Measurements from ENCODE around the gene CACNA1E.

The CACNA1E gene

DNA sequence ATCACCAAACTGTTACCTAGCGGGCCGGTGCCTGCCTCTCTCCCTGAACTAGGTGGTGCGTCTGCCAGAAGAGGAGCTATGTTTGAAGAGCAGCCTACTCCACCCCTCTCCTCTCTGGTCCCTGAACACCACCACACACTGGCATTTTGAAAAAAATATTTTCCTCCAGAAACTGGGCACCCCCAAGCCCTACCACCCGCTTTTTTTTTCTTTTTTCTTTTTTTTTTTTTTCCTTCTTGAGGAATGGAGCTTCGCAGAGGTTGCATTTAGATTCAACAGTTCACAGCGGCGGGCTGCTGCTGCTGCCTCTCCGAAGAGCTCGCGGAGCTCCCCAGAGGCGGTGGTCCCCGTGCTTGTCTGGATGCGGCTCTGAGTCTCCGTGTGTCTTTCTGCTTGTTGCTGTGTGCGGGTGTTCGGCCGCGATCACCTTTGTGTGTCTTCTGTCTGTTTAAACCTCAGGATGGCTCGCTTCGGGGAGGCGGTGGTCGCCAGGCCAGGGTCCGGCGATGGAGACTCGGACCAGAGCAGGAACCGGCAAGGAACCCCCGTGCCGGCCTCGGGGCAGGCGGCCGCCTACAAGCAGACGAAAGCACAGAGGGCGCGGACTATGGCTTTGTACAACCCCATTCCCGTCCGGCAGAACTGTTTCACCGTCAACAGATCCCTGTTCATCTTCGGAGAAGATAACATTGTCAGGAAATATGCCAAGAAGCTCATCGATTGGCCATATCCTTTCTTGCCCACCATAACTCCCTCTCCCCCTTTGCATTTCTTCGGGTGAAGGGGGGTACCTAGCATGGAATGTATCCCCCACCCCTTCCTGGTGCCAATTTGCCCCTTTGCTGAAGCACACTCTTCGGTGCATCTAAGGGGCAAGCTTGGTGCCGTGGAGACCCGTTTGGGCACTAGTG lies at the start of gene CACNA1E:
CACNA1E (plus strand) TSS at position 233 of the 911 bp plus-strand sequence; CDS start at position 461, 228 bp downstream.
- ATAC-seq (no peak), DNase-seq (no peak)
- no peak within 1 kb of the TSS for H3K27ac Mint-ChIP-seq
- no peaks in the 10 kb centered on the region for H3K9me3 Mint-ChIP-seq
- no peaks in the 10 kb centered on the region for H3K36me3 Mint-ChIP-seq (ENCODE audit: low read depth)
- H3K4me3 Mint-ChIP-seq, result peak within 1 kb of the TSS; percentile 39
- H3K27me3 Mint-ChIP-seq, result peaks cover 68% of the 10 kb centered on the region
- peaks cover 12% of the 10 kb centered on the region for H3K4me1 Mint-ChIP-seq

- Mint-ChIP-seq H3K27me3 (peaks cover 22% of the 10 kb centered on the region), H3K4me1 (no peaks in the 10 kb centered on the region), H3K4me3 (no peak overlapping the region), H3K27ac (no peak overlapping the region), H3K36me3 (ENCODE audit: low read depth) (no peaks in the 10 kb centered on the region), H3K9me3 (no peaks in the 10 kb centered on the region)
- no peak for DNase-seq
- no peak for ATAC-seq
Observed at GRCh38 chr1:181433931-181434330, 49.4 kb upstream of the CACNA1E start.

DNA sequence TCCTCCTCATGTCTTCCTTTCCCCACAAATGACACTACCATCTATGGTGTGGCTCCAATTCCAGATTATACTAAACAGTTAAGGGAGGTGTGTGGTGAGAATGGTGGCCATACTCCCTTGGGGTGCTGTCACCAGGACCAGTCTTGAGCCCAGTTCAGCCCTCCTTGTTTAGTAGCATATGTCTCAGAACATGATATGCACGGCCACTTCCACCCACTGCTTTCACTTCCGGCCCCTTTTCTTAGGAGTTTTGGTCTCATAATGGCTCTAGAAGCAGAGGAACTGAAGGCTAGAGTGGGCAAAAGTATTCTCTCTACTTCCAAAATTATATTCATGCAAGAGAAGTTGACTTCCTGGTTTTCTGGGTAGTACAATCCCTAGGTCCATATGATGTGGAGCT lies 45.3 kb upstream of the CACNA1E start:
- Mint-ChIP-seq H3K4me1 (no peaks in the 10 kb centered on the region), H3K4me3 (no peak overlapping the region), H3K27ac (no peak overlapping the region), H3K9me3 (no peaks in the 10 kb centered on the region), H3K27me3 (peaks cover 22% of the 10 kb centered on the region), H3K36me3 (ENCODE audit: low read depth) (no peaks in the 10 kb centered on the region)
- ATAC-seq, result no peak
- no peak for DNase-seq

DNA sequence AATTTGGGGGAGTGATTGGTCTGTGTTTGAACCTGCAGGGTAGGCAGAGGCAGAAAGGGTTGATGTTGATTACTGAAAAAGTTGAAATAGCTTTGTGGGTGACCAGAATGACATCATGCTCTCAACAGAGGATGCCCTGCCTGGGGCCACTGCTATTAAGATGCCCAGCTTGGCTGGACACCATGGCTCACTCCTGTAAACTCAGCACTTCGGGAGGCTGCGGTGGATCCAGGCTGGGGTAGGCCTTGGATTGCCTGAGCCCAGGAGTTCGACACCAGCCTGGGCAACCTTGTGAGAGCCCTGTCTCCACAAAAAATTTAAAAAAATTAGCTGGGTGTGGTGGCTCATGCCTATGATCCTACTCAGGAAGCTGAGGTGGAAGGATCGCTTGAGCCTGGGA lies 42.8 kb upstream of the CACNA1E start:
- no peak for DNase-seq
- ATAC-seq, result no peak
- Mint-ChIP-seq H3K36me3 (ENCODE audit: low read depth) (no peaks in the 10 kb centered on the region), H3K4me1 (no peaks in the 10 kb centered on the region), H3K27ac (no peak overlapping the region), H3K9me3 (no peaks in the 10 kb centered on the region), H3K27me3 (peaks cover 16% of the 10 kb centered on the region), H3K4me3 (no peak overlapping the region)

- ATAC-seq, result peak; percentile 33
- Mint-ChIP-seq H3K9me3 (no peaks in the 10 kb centered on the region), H3K36me3 (ENCODE audit: low read depth) (no peaks in the 10 kb centered on the region), H3K27me3 (peaks cover 4% of the 10 kb centered on the region), H3K4me3 (no peak overlapping the region), H3K4me1 (no peaks in the 10 kb centered on the region), H3K27ac (no peak overlapping the region)
- DNase-seq, result no peak
Observed at GRCh38 chr1:181442181-181442525, 41.2 kb upstream of the CACNA1E start.

DNA sequence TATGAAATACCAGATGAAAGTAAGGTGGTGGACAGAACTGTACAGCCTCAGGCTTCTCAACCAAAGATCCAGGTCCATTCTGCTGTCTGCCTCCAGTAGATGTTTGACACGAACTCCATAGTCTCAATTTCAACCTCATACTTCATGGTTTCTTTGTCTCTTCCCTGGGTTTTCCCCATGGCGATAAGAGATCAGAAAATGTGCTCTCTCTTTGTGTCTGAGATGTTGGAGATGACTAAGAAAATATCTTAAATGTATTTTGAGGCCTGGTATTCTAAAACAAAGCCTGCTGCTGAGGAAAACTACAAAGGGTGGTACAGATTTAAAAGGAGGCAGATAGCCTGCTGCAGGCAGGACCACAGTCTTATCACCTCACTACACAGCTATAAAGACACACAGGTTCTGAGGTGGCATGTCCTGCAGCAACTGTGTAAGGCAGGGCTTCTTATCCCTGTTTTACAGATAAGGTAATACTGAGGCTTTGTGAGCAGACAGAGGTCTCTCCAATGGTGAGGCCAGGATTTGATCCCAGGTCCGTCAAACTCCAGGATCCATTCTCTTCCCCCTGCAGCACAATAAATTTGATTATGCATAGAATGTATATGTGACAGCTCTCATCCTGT lies 40.0 kb upstream of the CACNA1E start:
- Mint-ChIP-seq H3K4me3 (no peak overlapping the region), H3K36me3 (ENCODE audit: low read depth) (no peaks in the 10 kb centered on the region), H3K9me3 (no peaks in the 10 kb centered on the region), H3K27ac (no peak overlapping the region), H3K4me1 (no peaks in the 10 kb centered on the region), H3K27me3 (peaks cover 4% of the 10 kb centered on the region)
- DNase-seq, result no peak
- no peak for ATAC-seq

- Mint-ChIP-seq H3K27ac (no peak overlapping the region), H3K4me1 (no peaks in the 10 kb centered on the region), H3K36me3 (ENCODE audit: low read depth) (no peaks in the 10 kb centered on the region), H3K4me3 (no peak overlapping the region), H3K27me3 (peaks cover 6% of the 10 kb centered on the region), H3K9me3 (no peaks in the 10 kb centered on the region)
- ATAC-seq, result no peak
- DNase-seq, result no peak
Observed at GRCh38 chr1:181445436-181445835, 37.9 kb upstream of the CACNA1E start.

DNA sequence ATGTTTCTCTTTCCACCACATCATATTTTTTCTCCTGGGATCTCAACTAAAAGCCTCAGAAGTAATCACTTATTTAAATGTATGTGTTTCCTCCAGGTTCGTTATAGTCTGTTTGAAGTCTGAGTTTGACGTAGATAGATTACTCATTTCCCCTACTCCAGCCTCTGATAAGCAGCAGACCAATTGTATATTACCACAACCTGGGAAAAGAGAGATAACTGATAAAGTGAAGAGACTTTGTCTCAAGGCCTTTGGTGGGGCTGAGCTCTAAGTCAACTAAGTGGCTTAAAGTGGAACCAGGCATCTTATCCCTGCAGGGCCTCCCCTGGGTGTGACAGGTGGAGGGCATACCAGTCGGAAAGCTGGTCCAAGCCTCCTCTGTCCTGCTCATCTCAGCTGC lies 34.9 kb upstream of the CACNA1E start:
- DNase-seq (no peak), ATAC-seq (no peak)
- H3K27ac Mint-ChIP-seq, result no peak overlapping the region
- H3K4me1 Mint-ChIP-seq, result no peaks in the 10 kb centered on the region
- H3K27me3 Mint-ChIP-seq, result peaks cover 6% of the 10 kb centered on the region
- no peak overlapping the region for H3K4me3 Mint-ChIP-seq
- H3K36me3 Mint-ChIP-seq (ENCODE audit: low read depth), result no peaks in the 10 kb centered on the region
- no peaks in the 10 kb centered on the region for H3K9me3 Mint-ChIP-seq

DNA sequence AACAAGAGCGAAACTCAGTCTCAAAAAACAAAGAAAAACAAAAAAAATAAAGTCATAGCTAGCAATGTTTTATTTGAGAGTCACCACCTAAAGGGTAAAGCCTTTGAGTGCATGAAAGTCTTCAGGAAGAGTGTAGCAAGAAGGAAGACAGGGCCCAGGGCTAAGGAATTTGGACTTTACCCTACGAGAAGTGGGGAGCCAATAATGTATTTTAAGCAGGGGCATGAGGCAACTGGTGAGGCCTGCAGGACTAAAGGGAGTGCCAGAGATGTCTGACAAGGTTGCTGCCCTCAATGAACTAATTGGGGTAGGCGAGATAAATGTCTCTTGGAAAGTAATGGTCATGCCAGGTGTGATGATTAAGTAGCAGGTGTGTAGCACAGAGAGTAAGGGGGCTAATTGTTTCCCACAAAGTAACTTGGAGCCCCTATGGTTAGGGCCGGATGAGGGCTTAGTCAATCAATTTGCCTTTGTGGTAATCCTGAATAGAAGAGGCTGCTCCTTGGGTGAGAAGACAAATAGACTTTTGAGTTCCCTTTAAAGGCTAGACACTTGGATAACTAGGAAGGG lies 31.6 kb upstream of the CACNA1E start:
- peaks cover 6% of the 10 kb centered on the region for H3K27me3 Mint-ChIP-seq
- no peaks in the 10 kb centered on the region for H3K9me3 Mint-ChIP-seq
- no peaks in the 10 kb centered on the region for H3K36me3 Mint-ChIP-seq (ENCODE audit: low read depth)
- no peak overlapping the region for H3K4me3 Mint-ChIP-seq
- ATAC-seq (no peak), DNase-seq (no peak)
- H3K4me1 Mint-ChIP-seq, result no peaks in the 10 kb centered on the region
- no peak overlapping the region for H3K27ac Mint-ChIP-seq

- H3K9me3 Mint-ChIP-seq, result peaks cover 4% of the 10 kb centered on the region
- no peaks in the 10 kb centered on the region for H3K36me3 Mint-ChIP-seq (ENCODE audit: low read depth)
- H3K4me3 Mint-ChIP-seq, result no peak overlapping the region
- DNase-seq (no peak), ATAC-seq (no peak)
- H3K4me1 Mint-ChIP-seq, result no peaks in the 10 kb centered on the region
- no peak overlapping the region for H3K27ac Mint-ChIP-seq
- H3K27me3 Mint-ChIP-seq, result peaks cover 5% of the 10 kb centered on the region
Observed at GRCh38 chr1:181452746-181453145, 30.6 kb upstream of the CACNA1E start.

DNA sequence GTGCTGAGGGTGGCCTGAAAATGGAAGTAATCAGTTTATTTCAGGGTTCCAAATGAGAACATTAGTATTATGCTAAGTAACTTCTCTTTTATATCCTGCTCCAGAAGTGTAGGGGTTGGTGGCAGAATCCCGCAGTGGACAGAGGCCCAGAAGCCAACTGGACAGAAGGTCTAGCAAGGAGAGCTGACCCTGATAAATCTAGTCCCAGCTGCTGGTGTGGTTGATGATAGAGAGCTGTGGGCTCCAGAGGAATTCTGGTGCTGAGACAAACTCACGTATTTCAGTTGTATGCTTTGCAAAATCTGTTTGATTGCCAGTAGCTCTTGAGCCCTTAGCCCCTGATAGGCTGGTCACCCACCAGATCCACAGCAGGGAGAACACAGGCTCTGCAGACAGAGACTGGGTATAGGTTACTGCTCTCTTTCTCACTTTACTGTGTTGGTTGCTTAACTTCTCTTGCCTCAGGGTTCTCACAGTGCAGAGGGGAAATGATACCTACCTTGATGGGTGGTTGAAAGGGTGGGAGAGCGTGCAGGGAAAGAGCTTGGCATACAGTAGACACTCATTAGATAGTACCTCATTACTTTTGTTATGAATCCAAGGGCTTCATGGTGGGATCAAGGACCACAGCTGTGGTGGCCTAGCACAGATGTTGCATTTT lies 29.6 kb upstream of the CACNA1E start:
- no peak for DNase-seq
- Mint-ChIP-seq H3K27me3 (peaks cover 2% of the 10 kb centered on the region), H3K4me1 (no peaks in the 10 kb centered on the region), H3K4me3 (no peak overlapping the region), H3K27ac (no peak overlapping the region), H3K36me3 (ENCODE audit: low read depth) (no peaks in the 10 kb centered on the region), H3K9me3 (peaks cover 4% of the 10 kb centered on the region)
- no peak for ATAC-seq

DNA sequence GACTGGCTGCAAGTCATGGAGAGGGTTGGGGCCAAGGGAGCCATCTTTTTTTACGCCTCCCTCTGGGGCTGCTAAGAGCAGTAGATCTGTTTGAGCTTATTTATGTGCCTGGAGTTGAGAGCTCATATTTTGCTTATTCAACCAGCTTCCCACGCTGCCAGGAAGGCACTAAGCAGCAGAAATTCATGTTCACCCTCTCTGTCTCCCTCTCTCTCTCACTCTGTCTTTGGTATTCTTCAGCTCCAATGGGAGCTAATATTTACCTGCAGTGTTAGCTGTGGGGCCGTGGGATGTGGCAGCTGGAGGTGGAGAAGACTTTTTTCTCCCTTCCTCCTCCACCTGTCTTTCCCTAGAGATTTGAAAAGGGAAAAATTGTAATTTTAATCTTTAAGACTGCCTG lies 26.8 kb upstream of the CACNA1E start:
- DNase-seq, result no peak
- no peaks in the 10 kb centered on the region for H3K36me3 Mint-ChIP-seq (ENCODE audit: low read depth)
- H3K27me3 Mint-ChIP-seq, result peaks cover 2% of the 10 kb centered on the region
- H3K9me3 Mint-ChIP-seq, result peaks cover 4% of the 10 kb centered on the region
- ATAC-seq, result no peak
- no peaks in the 10 kb centered on the region for H3K4me1 Mint-ChIP-seq
- no peak overlapping the region for H3K4me3 Mint-ChIP-seq
- H3K27ac Mint-ChIP-seq, result no peak overlapping the region

GRCh38 chr1:181458419-181458818 lies 24.9 kb upstream of the CACNA1E start:
- Mint-ChIP-seq H3K27me3 (peaks cover 2% of the 10 kb centered on the region), H3K9me3 (peaks cover 4% of the 10 kb centered on the region), H3K4me1 (no peaks in the 10 kb centered on the region), H3K36me3 (ENCODE audit: low read depth) (no peaks in the 10 kb centered on the region), H3K27ac (no peak overlapping the region), H3K4me3 (no peak overlapping the region)
- DNase-seq (no peak), ATAC-seq (no peak)

- DNase-seq (no peak), ATAC-seq (no peak)
- Mint-ChIP-seq H3K9me3 (peaks cover 4% of the 10 kb centered on the region), H3K4me1 (no peaks in the 10 kb centered on the region), H3K27me3 (peaks cover 4% of the 10 kb centered on the region), H3K4me3 (no peak overlapping the region), H3K27ac (no peak overlapping the region), H3K36me3 (ENCODE audit: low read depth) (no peaks in the 10 kb centered on the region)
Observed at GRCh38 chr1:181459067-181459466, 24.2 kb upstream of the CACNA1E start.

DNA sequence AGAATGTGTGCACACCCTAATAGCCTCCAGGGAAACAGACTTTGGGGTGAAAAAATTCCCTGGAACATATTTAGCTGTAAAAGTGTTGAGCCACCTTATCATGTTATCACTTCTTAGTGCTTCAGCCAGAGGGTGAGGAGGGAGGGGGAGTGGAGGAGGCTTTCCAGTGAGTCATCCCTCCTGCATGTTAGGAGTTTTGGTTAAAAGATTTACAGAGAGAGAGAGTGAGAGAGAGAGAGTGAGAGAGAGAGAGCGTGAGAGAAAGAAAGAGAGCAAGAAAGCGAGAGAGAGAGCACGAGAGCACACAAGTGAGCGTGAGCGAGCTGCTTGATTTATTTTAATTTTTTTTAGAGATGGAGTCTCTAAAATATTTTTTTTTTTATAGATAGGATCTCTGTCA lies 13.5 kb upstream of the CACNA1E start:
- Mint-ChIP-seq H3K27ac (no peak overlapping the region), H3K9me3 (no peaks in the 10 kb centered on the region), H3K4me1 (no peaks in the 10 kb centered on the region), H3K36me3 (ENCODE audit: low read depth) (no peaks in the 10 kb centered on the region), H3K27me3 (peaks cover 24% of the 10 kb centered on the region), H3K4me3 (no peak overlapping the region)
- no peak for DNase-seq
- no peak for ATAC-seq
